ENCODE data around the gene CNPPD1.

DNA sequence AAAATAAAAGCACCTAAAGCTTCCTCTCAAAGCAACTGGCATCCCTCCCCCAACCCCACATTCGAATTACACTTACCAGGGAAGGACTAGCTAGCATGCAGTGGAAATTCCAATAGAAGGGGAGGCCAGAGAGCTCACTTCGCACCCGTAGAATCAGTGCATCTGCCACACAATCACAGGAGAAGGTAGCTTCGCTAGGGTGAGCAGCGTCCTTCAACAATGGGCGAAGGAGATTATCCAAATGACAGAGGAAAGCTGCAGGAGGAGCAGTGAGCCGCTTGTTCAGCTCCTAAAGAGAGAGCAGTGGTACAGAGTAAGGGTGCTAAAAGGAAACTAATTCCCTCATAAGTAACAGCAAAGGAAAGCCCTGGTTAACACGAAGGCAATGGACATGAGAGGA is 19.3 kb downstream of the CNPPD1 start:
- TF ChIP-seq, protein P1, sequence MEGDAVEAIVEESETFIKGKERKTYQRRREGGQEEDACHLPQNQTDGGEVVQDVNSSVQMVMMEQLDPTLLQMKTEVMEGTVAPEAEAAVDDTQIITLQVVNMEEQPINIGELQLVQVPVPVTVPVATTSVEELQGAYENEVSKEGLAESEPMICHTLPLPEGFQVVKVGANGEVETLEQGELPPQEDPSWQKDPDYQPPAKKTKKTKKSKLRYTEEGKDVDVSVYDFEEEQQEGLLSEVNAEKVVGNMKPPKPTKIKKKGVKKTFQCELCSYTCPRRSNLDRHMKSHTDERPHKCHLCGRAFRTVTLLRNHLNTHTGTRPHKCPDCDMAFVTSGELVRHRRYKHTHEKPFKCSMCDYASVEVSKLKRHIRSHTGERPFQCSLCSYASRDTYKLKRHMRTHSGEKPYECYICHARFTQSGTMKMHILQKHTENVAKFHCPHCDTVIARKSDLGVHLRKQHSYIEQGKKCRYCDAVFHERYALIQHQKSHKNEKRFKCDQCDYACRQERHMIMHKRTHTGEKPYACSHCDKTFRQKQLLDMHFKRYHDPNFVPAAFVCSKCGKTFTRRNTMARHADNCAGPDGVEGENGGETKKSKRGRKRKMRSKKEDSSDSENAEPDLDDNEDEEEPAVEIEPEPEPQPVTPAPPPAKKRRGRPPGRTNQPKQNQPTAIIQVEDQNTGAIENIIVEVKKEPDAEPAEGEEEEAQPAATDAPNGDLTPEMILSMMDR (IDR thresholded peaks at IDR 0.05), result no peak
- TF ChIP-seq POLR2A (IDR thresholded peaks at IDR 0.05) (no peak), POLR2AphosphoS5 (IDR thresholded peaks at IDR 0.05; ENCODE audit: insufficient read depth in 1 of 2, low read depth in 1 of 2) (no peak)
